OCI-LY7 (cell line): ENCODE results near the gene CLEC18B.
"Not testable (repeated sequence)": the region's sequence is repeated elsewhere in the genome, so short reads cannot be mapped to it uniquely, and the experiment has no call there.

ENCODE experiments used
- EZH2phosphoT487 ChIP-seq: fragments of 200-600 bp; sonication (generic); IDR thresholded peaks from 2 replicates; pipeline ENCODE4 v1.6.1; 2018; ENCODE audit warnings: low read depth, borderline replicate concordance, mild to moderate bottlenecking, mixed run types, antibody characterized with exemption, low read length, moderate library complexity, mixed read lengths
- TF ChIP-seq, protein P1 (sequence below): fragments of 200-600 bp; sonication (generic); conservative IDR thresholded peaks from 2 replicates; pipeline ENCODE4 v1.5.1; 2014; ENCODE audit warnings: mild to moderate bottlenecking, antibody characterized with exemption, low read length, moderate library complexity, mixed read lengths

DNA sequence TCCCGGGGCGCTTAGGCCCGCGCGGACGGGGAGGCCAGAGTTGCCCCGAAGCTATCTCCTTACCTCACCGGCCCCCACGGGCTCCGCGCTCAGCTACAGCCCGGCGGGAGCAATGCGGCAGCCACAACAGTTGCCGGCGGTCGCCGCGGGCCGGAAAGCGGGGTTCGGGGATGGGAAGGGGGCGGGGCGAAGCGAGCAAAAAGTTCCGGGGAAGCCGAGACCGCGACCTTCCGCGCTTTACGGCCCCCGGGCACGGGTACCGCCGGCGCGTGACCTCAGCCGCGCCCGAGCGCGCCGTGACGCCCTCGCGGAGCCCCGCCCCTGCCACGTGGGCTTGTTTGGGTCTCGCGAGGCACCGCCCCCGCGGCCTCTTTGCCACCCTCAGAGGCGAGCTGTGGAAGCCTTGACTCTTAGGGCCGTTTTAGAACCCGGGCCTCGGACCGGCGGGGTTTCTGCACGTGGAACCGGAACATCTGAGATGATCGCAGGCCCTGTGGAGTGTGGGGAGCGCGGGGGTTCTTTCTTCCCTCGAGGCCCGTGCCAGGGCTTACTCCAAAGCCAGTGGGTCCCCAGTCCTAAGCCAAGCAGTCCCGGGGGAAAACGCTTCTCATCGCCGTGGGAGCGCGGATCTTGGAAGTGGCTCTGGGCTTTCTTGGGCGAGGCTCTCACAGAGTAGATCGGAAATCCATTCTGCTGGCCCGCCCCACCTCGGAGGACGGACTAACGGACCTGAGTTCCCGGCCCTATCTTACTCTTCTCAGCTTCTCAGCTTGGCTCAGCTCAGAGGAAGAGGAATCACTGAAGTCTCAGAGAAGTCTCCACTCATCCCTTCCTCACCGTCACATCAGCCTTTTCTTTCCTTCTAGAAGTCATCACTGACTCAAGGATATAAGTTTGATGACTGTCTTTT lies 53.0 kb downstream of the CLEC18B start:
- TF ChIP-seq, protein P1, sequence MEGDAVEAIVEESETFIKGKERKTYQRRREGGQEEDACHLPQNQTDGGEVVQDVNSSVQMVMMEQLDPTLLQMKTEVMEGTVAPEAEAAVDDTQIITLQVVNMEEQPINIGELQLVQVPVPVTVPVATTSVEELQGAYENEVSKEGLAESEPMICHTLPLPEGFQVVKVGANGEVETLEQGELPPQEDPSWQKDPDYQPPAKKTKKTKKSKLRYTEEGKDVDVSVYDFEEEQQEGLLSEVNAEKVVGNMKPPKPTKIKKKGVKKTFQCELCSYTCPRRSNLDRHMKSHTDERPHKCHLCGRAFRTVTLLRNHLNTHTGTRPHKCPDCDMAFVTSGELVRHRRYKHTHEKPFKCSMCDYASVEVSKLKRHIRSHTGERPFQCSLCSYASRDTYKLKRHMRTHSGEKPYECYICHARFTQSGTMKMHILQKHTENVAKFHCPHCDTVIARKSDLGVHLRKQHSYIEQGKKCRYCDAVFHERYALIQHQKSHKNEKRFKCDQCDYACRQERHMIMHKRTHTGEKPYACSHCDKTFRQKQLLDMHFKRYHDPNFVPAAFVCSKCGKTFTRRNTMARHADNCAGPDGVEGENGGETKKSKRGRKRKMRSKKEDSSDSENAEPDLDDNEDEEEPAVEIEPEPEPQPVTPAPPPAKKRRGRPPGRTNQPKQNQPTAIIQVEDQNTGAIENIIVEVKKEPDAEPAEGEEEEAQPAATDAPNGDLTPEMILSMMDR, result not testable (repeated sequence)
- not testable (repeated sequence) for TF ChIP-seq EZH2phosphoT487
